Adrenal gland (tissue), 5 donors: Measurements from ENCODE around the gene WIPF3.

Source experiments
- POLR2A ChIP-seq, 2 donors: fragments of 450-650 bp; IDR thresholded peaks; one replicate each; pipeline ENCODE4 v1.6.1; 2017; ENCODE audit warnings: antibody characterized with exemption in 2 of 2, mild to moderate bottlenecking in 2 of 2, moderate library complexity in 1 of 2
- TF ChIP-seq, protein P1 (sequence below), 6 experiments: fragments of 450-650 bp in 4 of 6; fragments of 200-600 bp in 2 of 6; sonication (generic) in 1 of 6; IDR thresholded peaks; 1 replicate in 5 of 6; 2 replicates in 1 of 6; pipeline versions ENCODE4 v1.5.1 to v1.8.0; 2016 to 2021; ENCODE audit warnings: antibody characterized with exemption in 6 of 6, mild to moderate bottlenecking in 2 of 6, moderate library complexity in 1 of 6
- donor health status: DM: no; HTN: no; CAD: no.

- TF ChIP-seq, protein P1, sequence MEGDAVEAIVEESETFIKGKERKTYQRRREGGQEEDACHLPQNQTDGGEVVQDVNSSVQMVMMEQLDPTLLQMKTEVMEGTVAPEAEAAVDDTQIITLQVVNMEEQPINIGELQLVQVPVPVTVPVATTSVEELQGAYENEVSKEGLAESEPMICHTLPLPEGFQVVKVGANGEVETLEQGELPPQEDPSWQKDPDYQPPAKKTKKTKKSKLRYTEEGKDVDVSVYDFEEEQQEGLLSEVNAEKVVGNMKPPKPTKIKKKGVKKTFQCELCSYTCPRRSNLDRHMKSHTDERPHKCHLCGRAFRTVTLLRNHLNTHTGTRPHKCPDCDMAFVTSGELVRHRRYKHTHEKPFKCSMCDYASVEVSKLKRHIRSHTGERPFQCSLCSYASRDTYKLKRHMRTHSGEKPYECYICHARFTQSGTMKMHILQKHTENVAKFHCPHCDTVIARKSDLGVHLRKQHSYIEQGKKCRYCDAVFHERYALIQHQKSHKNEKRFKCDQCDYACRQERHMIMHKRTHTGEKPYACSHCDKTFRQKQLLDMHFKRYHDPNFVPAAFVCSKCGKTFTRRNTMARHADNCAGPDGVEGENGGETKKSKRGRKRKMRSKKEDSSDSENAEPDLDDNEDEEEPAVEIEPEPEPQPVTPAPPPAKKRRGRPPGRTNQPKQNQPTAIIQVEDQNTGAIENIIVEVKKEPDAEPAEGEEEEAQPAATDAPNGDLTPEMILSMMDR (IDR thresholded peaks at IDR 0.05) = no peak
- TF ChIP-seq POLR2A (IDR thresholded peaks at IDR 0.05) = no peak
Measured at GRCh38 chr7:29779017-29779416, 27.3 kb upstream of the WIPF3 start.
